ENCODE measurements around the gene RAB3D.

DNA sequence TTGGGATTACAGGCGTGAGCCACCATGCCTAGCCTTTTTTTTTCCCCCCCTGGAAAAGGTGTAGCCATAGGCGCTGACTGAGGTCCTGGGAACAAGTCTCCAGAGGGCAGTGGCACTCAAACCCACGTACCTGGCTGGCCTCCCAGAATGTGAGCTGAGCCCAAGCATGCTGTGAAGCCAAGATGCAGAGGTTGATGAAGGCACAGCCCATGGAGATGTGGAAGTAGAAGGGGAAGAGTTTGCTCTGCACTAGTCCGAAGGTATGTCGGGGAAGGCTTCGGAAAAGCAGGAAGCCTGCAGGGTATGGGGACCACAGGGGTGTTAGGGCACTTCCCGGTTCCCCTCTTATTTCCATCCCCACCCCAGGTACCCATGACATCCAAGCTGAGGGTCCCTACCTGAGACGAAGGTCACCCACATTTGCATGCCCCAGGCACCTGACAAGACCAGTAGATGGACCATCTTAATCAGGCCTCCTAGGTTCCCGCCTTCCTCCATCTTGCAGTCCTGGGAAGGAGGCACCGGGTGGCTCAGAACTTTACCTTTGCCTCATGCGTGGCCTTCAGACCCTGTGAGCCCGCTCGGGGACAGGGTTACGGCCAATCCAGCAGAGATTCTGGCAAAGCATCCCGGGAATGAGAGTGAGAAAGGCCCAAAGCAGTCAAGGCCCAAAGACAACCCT, 5.8 kb upstream of the RAB3D start:
- TF ChIP-seq ZNF274 (IDR thresholded peaks at IDR 0.05; ENCODE audit: low read depth, low read length) (no peak), YY1 (IDR thresholded peaks at IDR 0.05; ENCODE audit: insufficient read depth, insufficient read length) (no peak), SUZ12 (IDR thresholded peaks at IDR 0.05; ENCODE audit: extremely low read depth, insufficient read depth, insufficient read length) (no peak)

Data from NT2/D1 (cell line).